ENCODE results near the gene VWA8.
"Not testable (repeated sequence)": the region's sequence is repeated elsewhere in the genome, so short reads cannot be mapped to it uniquely, and the experiment has no call there.

Gene VWA8

DNA sequence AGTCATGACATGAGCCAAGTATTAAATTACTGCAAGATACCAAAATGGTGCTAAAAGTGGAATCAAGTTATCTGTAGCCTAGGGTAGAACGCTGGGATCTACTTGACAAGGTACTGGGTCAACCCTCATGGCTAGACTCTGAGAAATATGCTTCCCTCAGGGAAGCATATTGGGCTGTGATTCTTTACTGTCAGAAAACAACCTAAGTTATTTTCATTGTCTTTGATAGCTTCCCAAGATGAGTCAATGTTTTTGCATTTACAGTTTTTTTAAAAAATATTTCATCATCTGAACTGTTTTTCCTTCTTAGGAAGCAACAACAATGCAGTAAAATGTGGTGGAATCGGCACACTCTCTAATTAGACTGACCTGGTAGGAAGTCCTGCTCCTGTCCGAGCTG is 285.6 kb downstream of the VWA8 start:
- DNase-seq: no peak

DNA sequence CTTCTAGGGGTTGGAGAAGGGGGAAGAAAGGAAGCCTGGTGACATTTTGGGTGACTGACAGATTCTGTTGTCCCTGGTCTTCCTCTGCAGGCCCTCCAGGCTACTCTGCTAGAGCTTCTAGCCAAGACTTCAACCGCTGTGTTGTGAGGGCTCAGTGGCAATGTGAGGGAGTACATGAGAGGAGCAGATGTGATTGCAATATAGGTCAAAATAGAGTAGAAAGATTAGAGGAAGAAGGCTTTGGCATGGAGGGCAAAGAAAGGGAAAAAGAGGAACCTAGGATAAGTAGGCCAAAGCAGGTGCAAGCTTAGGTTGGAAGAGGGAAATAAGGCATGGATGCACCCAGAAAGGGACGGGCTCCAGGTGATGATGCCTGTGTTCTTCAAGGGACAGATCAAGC is 286.7 kb downstream of the VWA8 start:
- no peak for DNase-seq

DNA sequence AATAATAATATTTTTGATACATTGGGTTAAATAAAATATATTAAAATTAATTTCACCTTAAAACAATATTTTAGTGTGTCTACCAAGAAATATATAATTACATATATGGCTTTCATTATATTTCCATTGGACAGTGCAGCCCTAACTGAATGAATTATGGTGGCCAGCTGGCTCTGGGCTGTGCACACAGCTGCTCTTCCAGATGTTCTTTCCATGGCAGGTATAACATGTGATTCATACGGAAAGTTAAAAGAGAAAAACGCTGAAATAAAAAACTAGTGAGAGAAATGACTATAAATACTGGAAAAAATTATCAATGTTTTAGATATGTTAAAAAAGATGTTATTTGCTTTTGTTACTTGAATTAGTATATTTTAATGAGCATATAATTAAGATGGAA is 287.3 kb downstream of the VWA8 start:
- DNase-seq: no peak

DNA sequence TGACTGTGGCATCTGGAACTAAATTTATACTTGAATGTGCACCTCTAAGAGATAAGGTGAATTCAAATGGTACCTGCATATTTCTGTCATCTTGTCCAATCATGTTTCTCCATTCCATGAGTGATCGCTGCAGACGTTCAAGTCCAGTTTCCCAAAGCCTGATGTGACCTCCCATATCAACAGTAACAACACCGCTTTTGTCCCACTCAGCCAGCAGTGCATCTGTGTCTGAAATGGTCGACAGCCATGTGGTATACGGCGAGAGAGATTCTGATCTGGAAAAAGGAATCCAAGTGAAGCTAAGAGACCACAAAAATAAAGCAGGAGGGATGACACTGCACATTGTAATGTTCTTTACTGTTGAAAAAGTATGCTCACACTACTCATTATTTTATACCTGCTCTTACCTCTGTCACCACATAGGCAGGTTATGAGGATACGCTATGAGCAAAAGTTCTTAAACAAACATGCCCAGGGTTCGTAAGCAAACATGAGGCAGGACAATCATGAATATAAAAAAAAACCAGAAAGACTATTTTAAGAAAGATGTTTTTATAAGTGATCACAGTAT is 290.0 kb downstream of the VWA8 start:
- no peak for DNase-seq

DNA sequence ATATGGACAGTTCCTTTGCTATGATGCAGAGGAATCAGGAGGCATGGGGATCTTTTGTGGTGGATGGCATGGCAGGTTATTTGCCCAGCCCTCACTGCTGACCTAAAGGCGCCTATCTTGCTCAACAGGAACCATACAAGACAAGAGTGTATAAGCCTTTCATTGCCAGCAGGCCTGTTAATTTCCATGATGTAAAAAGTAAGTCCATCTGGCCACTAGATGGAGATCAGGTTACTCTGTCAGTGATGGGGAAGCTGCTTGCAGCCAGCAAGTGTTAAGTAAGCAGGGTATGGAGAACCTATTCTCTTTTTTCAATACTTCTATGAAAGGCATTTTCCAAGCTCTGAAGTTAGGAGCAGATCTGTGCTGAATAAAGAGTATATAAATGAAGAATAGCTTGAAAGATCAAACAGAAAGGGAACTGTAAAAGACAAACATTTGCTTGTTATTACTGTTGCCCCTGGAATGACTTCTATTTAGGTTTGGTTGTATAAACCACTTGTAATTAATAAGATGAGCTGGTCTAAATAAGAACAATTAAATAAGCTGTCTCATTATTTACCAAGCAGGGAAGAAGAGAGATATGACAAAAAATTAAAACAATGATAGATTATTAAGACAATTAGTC is 292.7 kb downstream of the VWA8 start:
- DNase-seq: peak; percentile 66

DNA sequence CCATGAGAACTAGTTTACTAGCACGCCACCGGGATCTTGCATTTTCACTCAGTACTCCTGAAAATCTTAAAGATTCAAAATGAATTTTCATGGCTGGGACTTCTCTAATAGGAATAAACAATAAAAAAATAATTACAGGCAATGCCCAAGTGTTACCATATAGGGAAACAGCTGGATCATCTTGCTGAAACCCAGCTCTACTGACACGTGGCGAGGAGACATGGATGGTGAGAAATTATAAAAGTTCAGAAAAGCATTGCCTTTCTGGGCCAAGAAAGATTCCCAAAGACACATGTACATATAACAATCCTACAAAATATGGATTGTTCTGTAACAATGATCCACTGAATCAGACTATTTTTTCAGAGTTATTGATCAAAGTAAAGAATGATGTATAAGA is 294.3 kb downstream of the VWA8 start:
- no peak for DNase-seq

DNA sequence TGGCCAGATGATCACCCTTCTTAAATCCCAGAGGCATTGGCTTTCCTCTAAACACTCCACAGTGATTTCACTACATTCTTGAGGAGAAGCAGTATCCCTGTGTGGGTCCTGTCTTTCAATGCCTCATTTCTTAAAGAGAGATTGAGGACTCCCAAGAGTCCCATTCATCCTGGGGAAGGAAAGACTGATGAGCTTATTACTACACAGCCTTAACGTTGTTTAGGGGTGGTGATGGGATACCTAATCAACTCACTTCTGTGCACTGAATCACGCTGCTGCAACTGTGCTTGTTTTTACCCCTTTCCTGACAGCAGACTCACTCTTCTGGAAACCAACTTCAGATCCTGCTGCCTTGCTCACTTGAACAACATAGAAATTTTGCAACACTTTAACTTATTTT is 300.5 kb downstream of the VWA8 start:
- DNase-seq: no peak

DNA sequence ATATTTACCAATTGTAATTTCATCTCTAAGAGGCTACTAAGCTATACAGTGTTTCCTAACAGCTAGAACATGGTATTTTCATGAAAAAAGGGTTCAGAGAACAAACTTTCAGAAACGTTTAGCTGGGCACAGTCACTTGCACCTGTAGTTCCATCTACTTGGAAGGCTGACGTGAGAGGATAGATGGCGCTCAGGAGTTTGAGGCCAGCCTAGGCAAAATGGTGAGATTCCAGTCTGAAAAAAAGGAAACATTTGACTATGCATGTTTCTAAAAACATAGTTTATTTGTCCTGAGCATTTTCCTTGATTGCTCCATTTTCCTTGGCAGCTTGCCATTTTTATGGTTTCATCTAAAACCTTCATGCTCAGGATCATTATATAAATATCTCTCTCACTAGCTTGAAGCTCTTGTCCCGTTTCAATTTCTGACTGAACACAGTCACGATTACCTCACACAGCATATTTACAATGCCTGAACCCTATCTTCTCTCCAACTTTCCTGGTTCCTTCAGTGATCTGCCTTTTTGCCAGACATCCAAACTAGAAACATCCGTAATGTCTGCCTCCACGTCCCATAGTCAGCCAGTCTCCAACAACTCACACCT is 302.8 kb downstream of the VWA8 start:
- DNase-seq: no peak

DNA sequence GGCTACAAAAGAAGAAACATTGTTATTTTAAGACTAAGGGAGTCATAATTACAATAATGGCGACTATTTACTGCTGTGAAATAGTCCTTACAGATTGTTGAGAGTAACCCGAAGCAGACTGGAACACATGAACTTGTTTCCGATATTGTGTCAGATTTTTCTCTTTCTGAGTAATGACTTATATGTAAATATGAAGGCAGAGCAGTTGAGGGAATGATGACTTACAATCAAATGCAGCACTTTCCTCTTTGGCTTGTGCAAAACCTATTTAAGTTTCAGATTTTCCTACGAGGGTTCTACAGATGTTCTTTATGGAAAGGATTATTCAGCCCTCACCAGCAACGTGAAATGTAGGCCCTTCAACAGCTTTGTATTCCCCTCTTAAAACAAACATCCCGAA is 304.9 kb downstream of the VWA8 start:
- peak; percentile 32 for DNase-seq

DNA sequence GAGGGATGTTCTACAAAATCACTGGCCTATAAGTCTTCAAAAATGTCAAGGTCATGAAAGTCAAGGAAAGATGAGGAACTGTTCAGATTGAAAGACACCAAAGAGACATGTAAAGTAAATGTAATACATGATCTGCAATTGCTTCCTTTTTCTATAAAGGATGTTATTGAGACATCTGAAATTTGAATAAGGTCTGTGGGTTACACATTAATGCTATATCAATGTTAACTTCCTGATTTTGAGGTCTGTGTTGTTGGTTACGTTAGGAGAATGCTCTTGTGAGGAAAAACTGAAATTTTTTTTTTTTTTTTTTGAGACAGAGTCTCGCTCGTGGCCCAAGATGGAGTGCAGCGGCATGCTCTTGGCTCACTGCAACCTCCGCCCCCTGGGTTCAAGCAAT is 306.1 kb downstream of the VWA8 start:
- DNase-seq: no peak

DNA sequence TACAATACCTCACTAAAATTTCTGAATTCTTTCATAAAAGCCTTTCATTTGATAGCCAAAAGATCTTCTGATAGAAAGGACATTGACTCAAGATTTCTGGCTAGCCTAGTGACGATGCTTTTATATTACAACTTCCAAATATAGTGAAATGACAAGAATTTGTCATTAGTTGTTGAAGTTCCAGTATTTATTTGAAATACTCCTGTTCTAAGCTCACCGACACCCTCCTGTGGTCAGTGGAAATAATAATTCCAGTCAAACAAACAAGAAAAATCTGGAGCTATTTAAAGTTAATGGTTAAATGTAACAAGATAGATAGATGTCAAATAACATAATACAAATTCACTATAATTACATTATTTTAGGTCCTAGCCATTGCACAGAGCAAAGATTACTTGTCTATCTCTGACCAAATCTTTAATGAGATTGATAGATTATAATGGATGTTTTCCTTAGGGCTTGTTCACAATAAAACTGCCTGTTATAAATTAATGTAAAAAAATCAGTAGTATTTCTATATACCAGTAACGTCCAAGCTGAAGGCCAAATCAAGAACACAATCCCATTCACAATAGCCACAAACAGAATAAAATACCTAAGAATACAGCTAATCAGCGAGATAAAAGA is 308.1 kb downstream of the VWA8 start:
- DNase-seq: peak; percentile 32

DNA sequence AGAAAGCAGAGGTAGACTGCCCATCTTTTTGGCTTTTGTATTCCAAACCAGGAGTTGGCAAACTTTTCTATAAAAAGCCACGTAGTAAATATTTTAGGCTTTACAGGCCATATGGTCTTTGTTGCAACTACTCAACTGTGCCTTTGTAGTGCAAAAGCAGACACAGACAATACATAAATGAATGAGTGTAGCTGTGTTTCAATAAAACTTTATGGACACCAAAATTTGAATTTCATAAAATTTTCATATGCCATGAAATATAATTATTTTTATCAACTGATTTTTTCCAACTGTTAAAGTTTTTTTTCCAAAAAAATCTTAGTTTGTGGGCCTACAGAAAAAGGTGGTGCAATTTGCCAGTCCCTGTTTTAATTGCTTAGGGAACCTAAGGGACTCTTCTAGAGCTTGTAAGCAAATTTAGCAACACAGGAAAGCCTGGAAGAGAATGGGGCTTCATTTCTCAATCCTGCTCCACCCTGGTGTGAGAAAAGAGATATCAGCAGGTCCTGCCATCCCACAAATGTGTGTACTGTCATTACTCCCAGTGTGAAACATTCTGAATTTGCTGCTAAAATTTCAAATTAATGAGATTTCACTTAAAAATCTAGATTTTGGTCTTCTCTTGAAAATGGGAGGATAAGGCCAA is 309.4 kb downstream of the VWA8 start:
- no peak for DNase-seq

DNA sequence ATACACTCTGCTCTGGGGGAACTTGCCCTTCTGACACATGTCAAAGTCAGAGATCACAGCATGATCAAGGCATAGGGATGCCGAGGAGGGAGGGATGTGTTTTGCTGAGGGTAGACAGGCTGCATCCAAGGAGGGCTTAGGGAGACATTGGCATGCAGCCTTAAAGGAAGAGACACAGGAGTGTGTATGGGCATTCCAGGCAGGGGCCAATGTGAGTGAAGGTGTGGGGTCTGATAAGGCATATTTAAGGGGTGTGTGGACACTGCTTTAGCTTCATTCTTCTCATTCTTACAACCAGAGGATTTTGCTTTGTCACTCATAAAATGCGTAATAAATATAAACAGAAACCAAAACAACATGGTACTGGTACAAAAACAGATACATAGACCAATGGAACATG is 310.2 kb downstream of the VWA8 start:
- DNase-seq: no peak

DNA sequence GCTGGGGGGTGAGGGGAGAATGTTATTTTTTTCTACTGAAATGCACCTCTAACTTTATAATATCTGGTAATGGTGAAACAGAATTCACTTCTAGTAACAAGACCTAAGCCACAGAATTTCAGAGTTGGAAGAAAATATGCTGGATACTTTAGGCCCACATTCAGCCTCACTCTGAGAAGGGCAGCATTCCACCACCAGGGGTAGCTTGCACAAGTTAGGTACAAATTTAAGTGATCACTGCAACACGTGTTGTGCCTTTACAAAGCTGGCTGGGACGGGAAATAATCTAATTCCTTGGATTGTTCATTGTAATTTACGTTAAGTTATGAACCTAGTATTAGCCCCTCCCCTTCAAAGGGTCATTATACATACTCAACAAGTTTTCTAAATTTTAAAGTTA is 311.2 kb downstream of the VWA8 start:
- DNase-seq: no peak

DNA sequence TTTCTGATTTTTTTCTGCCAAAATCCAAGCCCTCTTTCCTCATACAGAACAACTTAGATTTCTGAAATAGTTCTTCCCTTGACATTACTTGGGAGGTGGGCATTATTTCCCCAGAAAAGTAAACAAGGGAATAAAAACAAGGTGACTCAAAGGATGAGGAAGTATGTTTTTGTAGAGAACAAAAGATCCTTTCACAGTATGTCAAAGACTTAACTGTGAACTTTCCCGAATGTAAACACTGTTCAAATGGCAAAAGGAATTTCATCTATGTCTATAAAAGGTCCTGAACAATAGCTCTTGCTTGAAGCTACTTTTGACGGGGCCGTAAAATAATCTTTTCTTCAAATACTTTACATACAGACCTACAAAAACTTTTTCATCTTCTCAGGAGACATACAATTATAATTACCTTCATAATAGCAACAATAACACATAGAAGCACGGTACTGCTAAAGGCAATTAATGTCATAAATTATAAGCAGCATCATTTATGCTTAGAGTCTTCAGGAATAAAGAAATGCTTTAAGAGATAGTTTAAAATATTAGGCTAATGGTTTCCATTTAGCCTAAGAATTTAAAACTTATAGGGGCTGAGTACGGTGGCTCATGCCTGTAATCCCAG is 312.5 kb downstream of the VWA8 start:
- no peak for DNase-seq

DNA sequence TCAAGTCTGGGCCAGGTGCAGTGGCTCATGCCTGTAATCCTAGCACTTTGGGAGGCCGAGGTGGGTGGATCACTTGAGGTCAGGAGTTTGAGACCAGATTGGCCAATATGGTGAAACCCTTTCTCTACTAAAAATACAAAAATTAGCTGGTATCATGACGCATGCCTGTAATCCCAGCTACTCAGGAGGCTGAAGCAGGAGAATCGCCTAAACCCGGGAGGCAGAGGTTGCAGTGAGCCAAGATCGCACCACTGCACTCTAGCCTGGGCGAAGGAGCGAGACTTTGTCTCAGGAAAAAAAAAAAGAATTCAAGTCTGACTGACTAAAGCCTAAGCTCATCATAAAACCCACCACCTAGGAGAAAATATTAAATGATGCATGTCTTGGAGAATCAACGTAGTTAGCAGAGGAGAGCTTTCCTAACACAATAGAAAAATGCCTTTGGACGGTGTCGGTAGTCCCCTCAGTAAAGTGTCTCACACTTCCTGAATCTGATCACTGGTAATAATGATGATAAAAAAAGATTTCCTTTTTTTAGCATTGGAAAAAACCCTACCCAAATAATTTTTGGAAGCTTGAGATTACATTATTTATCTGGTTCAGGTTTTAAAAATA is 313.1 kb downstream of the VWA8 start:
- not testable (repeated sequence) for DNase-seq

DNA sequence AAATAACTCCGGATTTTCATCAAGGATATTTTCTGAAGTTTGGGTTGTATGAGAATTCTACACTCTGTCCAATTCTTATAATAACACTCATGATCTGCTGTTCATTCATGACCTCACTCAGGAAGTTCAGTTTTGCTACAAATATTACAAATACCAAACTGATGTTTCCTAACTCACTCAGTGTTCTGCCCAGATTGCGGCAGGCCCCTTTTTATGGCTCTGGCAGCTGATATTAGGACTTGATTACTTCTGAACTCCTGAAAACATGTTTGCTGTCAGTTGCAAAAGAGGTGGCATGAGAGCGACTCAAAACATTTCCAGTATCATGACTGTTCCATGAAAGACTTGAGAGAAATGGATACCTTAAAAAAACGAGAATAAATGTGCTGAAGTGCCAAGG is 315.6 kb downstream of the VWA8 start:
- DNase-seq: no peak

DNA sequence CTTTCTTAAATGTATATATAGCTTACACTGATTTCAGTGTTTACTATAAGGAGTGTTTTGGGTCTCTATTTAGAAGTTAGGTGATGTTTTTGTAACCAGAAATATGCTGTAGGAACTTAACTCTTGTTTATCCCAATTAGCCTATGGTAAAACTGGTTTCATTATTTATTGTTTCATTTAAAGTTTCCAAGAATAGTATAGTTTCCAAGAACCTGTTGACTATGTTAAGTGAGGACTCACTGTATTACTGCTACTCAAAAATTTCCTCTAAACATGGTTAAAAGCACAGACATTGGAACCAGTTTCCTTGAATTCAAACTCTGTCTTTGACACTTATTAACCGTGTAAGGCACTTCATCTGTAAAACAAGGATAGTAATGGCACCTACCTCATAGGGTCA is 316.2 kb downstream of the VWA8 start:
- no peak for DNase-seq

DNA sequence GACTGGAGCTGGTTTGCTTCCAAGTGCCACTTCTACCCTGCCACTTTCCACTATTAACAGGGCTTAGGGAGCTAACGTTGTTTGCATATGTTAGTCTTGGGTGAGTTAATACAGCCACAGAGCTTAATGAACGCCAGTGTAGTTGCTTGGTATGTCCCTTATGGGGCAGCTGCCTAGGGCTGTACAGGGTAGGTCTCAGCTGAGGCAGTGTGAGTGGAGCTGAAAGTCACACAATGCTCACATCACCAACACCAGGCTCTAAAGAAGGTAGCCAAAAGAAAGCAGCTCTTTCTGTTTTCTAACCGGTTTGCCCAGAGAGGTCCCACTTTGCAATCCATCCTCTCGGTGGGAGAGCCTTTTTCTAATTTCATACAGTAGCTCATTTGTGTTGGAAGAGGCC is 317.4 kb downstream of the VWA8 start:
- no peak for DNase-seq

DNA sequence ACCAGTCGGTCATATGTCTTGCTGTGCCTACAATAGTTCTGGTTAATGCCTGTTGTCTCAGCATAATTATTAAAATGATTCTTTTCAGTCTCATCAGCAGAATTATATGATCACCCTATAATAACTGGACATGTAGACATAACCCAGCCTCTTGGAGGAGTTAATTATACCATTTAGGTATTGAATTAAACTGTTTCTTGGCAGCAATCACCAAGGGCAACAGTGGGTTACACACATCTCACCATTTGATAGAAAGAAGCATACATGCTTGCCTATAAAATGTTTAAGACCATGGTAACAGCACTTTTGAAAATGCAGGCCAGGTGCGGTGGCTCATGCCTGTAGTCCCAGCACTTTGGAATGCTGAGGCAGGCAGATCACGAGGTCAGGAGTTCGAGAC is 318.9 kb downstream of the VWA8 start:
- no peak for DNase-seq

DNA sequence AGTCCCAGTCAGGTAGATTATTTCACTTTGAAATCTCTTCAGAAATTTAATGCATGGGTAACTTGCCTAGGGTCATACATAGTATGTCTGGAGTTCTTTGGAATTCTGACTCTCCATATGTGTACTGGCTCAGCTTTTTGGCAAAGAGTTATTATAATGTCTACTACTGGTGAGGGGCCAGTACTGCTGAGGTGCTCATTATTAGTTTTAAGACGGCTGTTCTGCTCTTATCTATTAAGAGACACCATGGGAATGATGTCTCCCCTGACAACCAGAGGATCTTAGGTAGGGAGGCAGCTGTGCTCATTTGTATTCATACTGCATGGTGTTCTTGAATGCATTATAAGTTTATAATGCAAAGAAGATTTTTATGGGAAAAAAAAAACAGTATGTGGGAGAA is 319.5 kb downstream of the VWA8 start:
- DNase-seq: no peak

DNA sequence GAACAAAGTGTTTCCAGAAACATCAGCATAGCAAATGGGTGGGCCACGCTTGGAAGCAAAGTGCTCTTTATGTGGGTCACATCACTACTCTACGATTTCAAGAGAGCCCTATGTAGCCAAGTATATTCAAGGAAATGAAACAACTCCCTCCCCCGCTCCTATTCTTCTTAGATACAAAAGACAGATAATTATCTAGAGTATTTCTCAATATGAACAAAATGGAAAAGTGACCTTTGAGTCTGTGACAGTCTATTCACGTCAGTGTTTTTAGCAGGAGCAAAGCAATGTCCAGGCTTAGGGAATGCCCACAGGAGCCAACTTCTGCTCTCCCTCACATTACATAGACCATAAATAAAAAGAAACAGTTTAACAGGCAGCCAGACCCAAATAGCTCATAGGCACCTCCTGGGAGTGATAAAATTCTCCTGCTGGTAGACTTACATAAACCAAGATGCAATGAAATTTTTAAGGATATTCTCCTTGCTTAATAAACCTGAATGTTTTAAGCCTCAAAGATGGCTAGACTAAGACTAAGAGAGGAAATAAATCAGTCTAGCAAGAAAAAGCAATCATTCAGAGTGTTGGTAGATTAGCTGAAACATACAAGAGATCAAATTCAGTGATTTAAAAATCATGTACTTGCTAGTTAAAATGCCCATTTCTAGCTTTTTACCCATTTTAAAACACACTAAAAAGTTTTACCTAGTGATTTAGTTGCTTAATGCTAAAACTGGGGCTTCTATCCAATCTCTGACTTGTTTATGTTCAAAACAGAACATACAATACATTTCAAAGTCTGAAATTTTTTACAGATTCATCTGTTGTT is 320.7 kb downstream of the VWA8 start:
- DNase-seq: no peak

Measured in activated CD4-positive, alpha-beta T cell treated with anti-CD3 and anti-CD28 coated beads, Interleukin-2, Interleukin-6, amounts not matched to agents 100 ng/mL and 50 ng/mL, durations not matched to agents 16 hours and 8 hours (primary cell).